ENCODE measurements around the gene TSR3.

Gene TSR3

GRCh38 chr16:1350691-1351090 lies 987 bp downstream of the TSR3 start:
- no peak for DNase-seq

- DNase-seq: no peak
These were observed 1.7 kb downstream of the TSR3 start for GRCh38 chr16:1349951-1350350.

GRCh38 chr16:1349351-1349750 lies 2.3 kb downstream of the TSR3 start:
- no peak for DNase-seq

- DNase-seq: no peak
These were observed 2.8 kb downstream of the TSR3 start for GRCh38 chr16:1348926-1349325.

GRCh38 chr16:1348441-1348840 lies 3.2 kb downstream of the TSR3 start:
- DNase-seq: no peak

- no peak for DNase-seq
These were observed 3.7 kb downstream of the TSR3 start for GRCh38 chr16:1347962-1348361.

- DNase-seq: no peak
These were observed 4.3 kb downstream of the TSR3 start for GRCh38 chr16:1347286-1347855.

- DNase-seq: no peak
These were observed 5.0 kb downstream of the TSR3 start for GRCh38 chr16:1346422-1347285.

- DNase-seq: no peak
These were observed 5.8 kb downstream of the TSR3 start for GRCh38 chr16:1345651-1346421.

GRCh38 chr16:1345087-1345486 lies 6.6 kb downstream of the TSR3 start:
- no peak for DNase-seq

- no peak for DNase-seq
These were observed 7.2 kb downstream of the TSR3 start for GRCh38 chr16:1344499-1344898.

GRCh38 chr16:1343428-1344242 lies 8.0 kb downstream of the TSR3 start:
- no peak for DNase-seq

GRCh38 chr16:1342526-1343427 lies 8.9 kb downstream of the TSR3 start:
- DNase-seq: peak; percentile 83

GRCh38 chr16:1341495-1342420 lies 9.9 kb downstream of the TSR3 start:
- no peak for DNase-seq

GRCh38 chr16:1340730-1341494 lies 10.8 kb downstream of the TSR3 start:
- no peak for DNase-seq

GRCh38 chr16:1338855-1339675 lies 12.6 kb downstream of the TSR3 start:
- DNase-seq: no peak

- DNase-seq: no peak
These were observed 13.5 kb downstream of the TSR3 start for GRCh38 chr16:1338119-1338730.

- no peak for DNase-seq
These were observed 14.2 kb downstream of the TSR3 start for GRCh38 chr16:1337486-1337885.
